GM12892 (cell line): ENCODE measurements around the gene MEGF9.

Source experiments
- POLR2A ChIP-seq: IDR thresholded peaks from 2 replicates; pipeline ENCODE4 v1.6.1; 2011; ENCODE audit warnings: low read depth, low read length, control low read depth
- POLR2AphosphoS5 ChIP-seq: IDR thresholded peaks from 2 replicates; pipeline ENCODE4 v1.6.1; 2011; ENCODE audit warnings: low read depth, low read length, control low read depth
- TAF1 ChIP-seq: IDR thresholded peaks from 2 replicates; pipeline ENCODE4 v1.6.1; 2011; ENCODE audit warnings: low read depth, mild to moderate bottlenecking, control low read depth, low read length, borderline replicate concordance

DNA sequence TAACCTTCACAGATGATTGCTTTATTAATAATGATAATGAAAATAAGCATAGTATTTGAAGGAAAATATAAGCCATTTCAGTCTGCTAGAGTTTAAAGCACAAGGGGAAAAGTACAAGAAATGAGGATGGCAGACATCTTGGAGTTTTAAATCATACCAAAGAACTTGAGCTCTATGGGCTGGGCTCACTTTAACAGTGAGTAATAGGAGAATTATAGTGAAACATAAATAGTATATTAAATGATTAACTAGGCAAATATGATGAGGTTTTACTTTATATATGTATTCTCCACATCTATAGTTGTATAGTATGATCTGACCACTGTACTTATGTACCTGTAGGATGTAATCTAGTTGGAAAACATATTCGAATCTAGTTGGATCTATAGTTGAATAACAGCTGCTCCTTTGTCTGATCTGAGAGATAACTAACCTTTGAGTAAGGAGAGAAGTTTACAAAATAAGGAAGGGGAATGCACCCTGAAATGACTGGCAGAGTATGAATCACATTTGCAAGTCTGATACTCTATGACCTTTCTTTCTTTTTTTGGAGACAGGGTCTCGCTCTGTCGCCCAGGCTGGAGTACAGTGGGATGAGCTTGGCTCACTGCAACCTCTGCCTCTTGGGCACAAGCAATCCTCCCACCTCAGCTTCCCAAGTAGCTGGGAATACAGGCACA, 17.6 kb downstream of the MEGF9 start:
- TF ChIP-seq POLR2A (no peak), TAF1 (no peak), POLR2AphosphoS5 (no peak)
